GM12872 (cell line): Measurements from ENCODE around the gene PRR32.

Source experiments
- CTCF ChIP-seq: IDR thresholded peaks from 3 replicates; pipeline ENCODE4 v1.5.1; 2011; ENCODE audit warnings: low read depth, mild to moderate bottlenecking, low read length, moderate library complexity; ENCODE audit not compliant: insufficient read depth

Gene PRR32

GRCh38 chrX:126825566-126826193 lies 6.2 kb downstream of the PRR32 start:
- TF ChIP-seq CTCF = no peak

- TF ChIP-seq CTCF = no peak
Observed at GRCh38 chrX:126836186-126836585, 16.7 kb downstream of the PRR32 start.

GRCh38 chrX:126847143-126847542 lies 27.6 kb downstream of the PRR32 start:
- TF ChIP-seq CTCF = no peak

GRCh38 chrX:126855839-126856524 lies 36.5 kb downstream of the PRR32 start:
- no peak for TF ChIP-seq CTCF
